DOHH2 (cell line): ENCODE results near the gene LCE2B.
"Not testable (repeated sequence)": the region's sequence is repeated elsewhere in the genome, so short reads cannot be mapped to it uniquely, and the experiment has no call there.

Experiments used
- H3F3A ChIP-seq: fragments of 200-600 bp; sonication (generic), shearing (Covaris generic); 2 replicates; pipeline ENCODE4 v1.6.0; 2016; ENCODE audit warnings: antibody characterized with exemption, mild to moderate bottlenecking; ENCODE audit not compliant: control insufficient read depth, insufficient read depth
- H3K27ac ChIP-seq: fragments of 200-600 bp; sonication (generic); 2 replicates; pipeline ENCODE4 v1.5.1; 2014; ENCODE audit warnings: low read depth, mild to moderate bottlenecking, low read length, moderate library complexity
- H3K27me3 ChIP-seq: fragments of 200-600 bp; sonication (generic); 2 replicates; pipeline ENCODE4 v1.6.1; 2014; ENCODE audit warnings: mild to moderate bottlenecking, low read length, mixed read lengths; ENCODE audit not compliant: control insufficient read depth
- H3K36me3 ChIP-seq: fragments of 200-600 bp; sonication (generic); 2 replicates; pipeline ENCODE4 v1.6.1; 2014; ENCODE audit warnings: mild to moderate bottlenecking, low read length, moderate library complexity, mixed read lengths; ENCODE audit not compliant: control insufficient read depth
- H3K4me1 ChIP-seq: fragments of 200-600 bp; sonication (generic); 2 replicates; pipeline ENCODE4 v1.6.1; 2014; ENCODE audit warnings: mild to moderate bottlenecking, low read length, mixed read lengths; ENCODE audit not compliant: control insufficient read depth
- H3K4me2 ChIP-seq: fragments of 200-600 bp; sonication (generic); 2 replicates; pipeline ENCODE4 v1.6.0; 2014; ENCODE audit warnings: mild to moderate bottlenecking, low read length, moderate library complexity
- H3K4me3 ChIP-seq: fragments of 200-600 bp; sonication (generic); 2 replicates; pipeline ENCODE4 v1.5.1; 2014; ENCODE audit warnings: mild to moderate bottlenecking, low read length, mixed read lengths
- H3K79me2 ChIP-seq: fragments of 200-600 bp; sonication (generic); 2 replicates; pipeline ENCODE4 v1.6.1; 2014; ENCODE audit warnings: mild to moderate bottlenecking, low read length, mixed read lengths; ENCODE audit not compliant: control insufficient read depth
- H3K9me2 ChIP-seq: fragments of 200-600 bp; sonication (generic); replicated peaks from 2 replicates; pipeline ENCODE4 v1.6.1; 2014; ENCODE audit warnings: mild to moderate bottlenecking, low read length, mixed read lengths; ENCODE audit not compliant: control insufficient read depth
- H3K9me3 ChIP-seq: fragments of 200-600 bp; sonication (generic); 2 replicates; pipeline ENCODE4 v1.6.1; 2014; ENCODE audit warnings: antibody characterized with exemption, low read length, mixed read lengths; ENCODE audit not compliant: control insufficient read depth, insufficient read depth
- H4K20me1 ChIP-seq: fragments of 200-600 bp; sonication (generic); 2 replicates; pipeline ENCODE4 v1.6.0; 2014; ENCODE audit warnings: low read depth, mild to moderate bottlenecking, antibody characterized with exemption, low read length, moderate library complexity; ENCODE audit not compliant: control insufficient read depth, insufficient read depth
- CTCF ChIP-seq: fragments of 200-600 bp; sonication (generic); IDR thresholded peaks from one replicate; pipeline ENCODE4 v1.5.1; 2014; ENCODE audit warnings: antibody characterized with exemption, mild to moderate bottlenecking, low read depth, low read length; ENCODE audit not compliant: poor library complexity, severe bottlenecking
- EZH2phosphoT487 ChIP-seq: fragments of 200-600 bp; sonication (generic); IDR thresholded peaks from 2 replicates; pipeline ENCODE4 v1.6.1; 2017; ENCODE audit warnings: borderline replicate concordance, mild to moderate bottlenecking, antibody characterized with exemption, low read length, moderate library complexity, mixed read lengths

LCE2B gene

GRCh38 chr1:152685823-152686222 lies at the start of gene LCE2B:
TSS of gene LCE2B (plus strand) at chr1:152686123. CDS start at chr1:152686844, 721 bp downstream.
- H3K4me3 ChIP-seq, H3K27ac ChIP-seq, H3K36me3 ChIP-seq, H3K4me2 ChIP-seq, H3K4me1 ChIP-seq, H3K27me3 ChIP-seq, H3K9me3 ChIP-seq, H3K79me2 ChIP-seq, H3K9me2 ChIP-seq, H3F3A ChIP-seq, H4K20me1 ChIP-seq: not testable (repeated sequence)

GRCh38 chr1:152640351-152640750 lies 45.6 kb upstream of the LCE2B start:
- H3K4me2 ChIP-seq = no peak overlapping the region
- H4K20me1 ChIP-seq = no peaks in the 10 kb centered on the region
- no peak overlapping the region for H3K27ac ChIP-seq
- H3K4me3 ChIP-seq = no peak overlapping the region
- H3F3A ChIP-seq = no peaks in the 10 kb centered on the region
- H3K79me2 ChIP-seq = no peaks in the 10 kb centered on the region
- H3K9me3 ChIP-seq = no peaks in the 10 kb centered on the region
- no peaks in the 10 kb centered on the region for H3K9me2 ChIP-seq
- H3K27me3 ChIP-seq = no peaks in the 10 kb centered on the region
- TF ChIP-seq CTCF (no peak), EZH2phosphoT487 (no peak)
- no peaks in the 10 kb centered on the region for H3K4me1 ChIP-seq
- H3K36me3 ChIP-seq = no peaks in the 10 kb centered on the region

- H3K4me3 ChIP-seq = no peak overlapping the region
- TF ChIP-seq CTCF = no peak
- TF ChIP-seq EZH2phosphoT487 = no peak
- H3K27ac ChIP-seq = no peak overlapping the region
- H3K9me3 ChIP-seq = no peaks in the 10 kb centered on the region
- H3K79me2 ChIP-seq = no peaks in the 10 kb centered on the region
- no peaks in the 10 kb centered on the region for H3K36me3 ChIP-seq
- no peaks in the 10 kb centered on the region for H3K4me1 ChIP-seq
- H4K20me1 ChIP-seq = no peaks in the 10 kb centered on the region
- H3K27me3 ChIP-seq = 0 out of 2 replicates have a peak, but pooled peaks cover 3% of the 10 kb centered on the region
- H3K4me2 ChIP-seq = no peak overlapping the region
- H3F3A ChIP-seq = no peaks in the 10 kb centered on the region
- H3K9me2 ChIP-seq = no peaks in the 10 kb centered on the region
These were observed 42.0 kb upstream of the LCE2B start for GRCh38 chr1:152643945-152644344.

GRCh38 chr1:152645146-152645545 lies 40.8 kb upstream of the LCE2B start:
- Histone ChIP-seq H3K79me2 (no peaks in the 10 kb centered on the region), H3K36me3 (no peaks in the 10 kb centered on the region), H3K9me2 (no peaks in the 10 kb centered on the region), H3K27me3 (0 out of 2 replicates have a peak, but pooled peaks cover 7% of the 10 kb centered on the region), H3K27ac (no peak overlapping the region), H4K20me1 (no peaks in the 10 kb centered on the region), H3F3A (no peaks in the 10 kb centered on the region), H3K4me3 (no peak overlapping the region), H3K9me3 (no peaks in the 10 kb centered on the region), H3K4me1 (no peaks in the 10 kb centered on the region), H3K4me2 (no peak overlapping the region)
- TF ChIP-seq EZH2phosphoT487 (no peak), CTCF (no peak)
